NT2/D1 (cell line): ENCODE data around the gene NRTN.

Experiments used
- DNase-seq: peaks from one replicate; pipeline ENCODE4 v3.0.0-alpha.2; 2011; ENCODE audit warnings: low read depth, low spot score
- H3K27me3 ChIP-seq: 2 replicates; pipeline ENCODE4 v1.6.0; 2011; ENCODE audit warnings: mild to moderate bottlenecking; ENCODE audit not compliant: insufficient read length, insufficient read depth
- H3K36me3 ChIP-seq: 2 replicates; pipeline ENCODE4 v1.6.1; 2011; ENCODE audit warnings: mild to moderate bottlenecking, low read length, mixed read lengths; ENCODE audit not compliant: insufficient read depth, insufficient read length
- H3K4me1 ChIP-seq: 2 replicates; pipeline ENCODE4 v1.5.1; 2011; ENCODE audit not compliant: insufficient read depth, insufficient read length
- H3K4me3 ChIP-seq: 2 replicates; pipeline ENCODE4 v1.5.1; 2011; ENCODE audit warnings: low read depth; ENCODE audit not compliant: insufficient read length
- H3K9ac ChIP-seq: 2 replicates; pipeline ENCODE4 v1.6.0; 2011; ENCODE audit warnings: low read depth; ENCODE audit not compliant: insufficient read length
- H3K9me3 ChIP-seq: 2 replicates; pipeline ENCODE4 v1.5.1; 2011; ENCODE audit warnings: mild to moderate bottlenecking, low read length; ENCODE audit not compliant: insufficient read depth
- SUZ12 ChIP-seq: IDR thresholded peaks from 2 replicates; pipeline ENCODE4 v1.6.1; 2011; ENCODE audit not compliant: insufficient read length, insufficient read depth; ENCODE audit errors: extremely low read depth
- YY1 ChIP-seq: IDR thresholded peaks from 2 replicates; pipeline ENCODE4 v1.6.1; 2011; ENCODE audit not compliant: insufficient read length, insufficient read depth
- ZNF274 ChIP-seq: IDR thresholded peaks from 2 replicates; pipeline ENCODE4 v1.6.1; 2011; ENCODE audit warnings: mild to moderate bottlenecking, low read depth, low read length

Gene NRTN

GRCh38 chr19:5801796-5802619 lies 2.9 kb upstream of the NRTN start:
- Histone ChIP-seq H3K27me3 (peaks cover 14% of the 10 kb centered on the region), H3K4me3 (no peak overlapping the region), H3K9ac (no peak overlapping the region), H3K36me3 (no peaks in the 10 kb centered on the region), H3K4me1 (peaks cover 26% of the 10 kb centered on the region), H3K9me3 (no peaks in the 10 kb centered on the region)
- no peak for DNase-seq
- TF ChIP-seq ZNF274 (no peak), YY1 (no peak), SUZ12 (no peak)

GRCh38 chr19:5803441-5803751 lies 1.5 kb upstream of the NRTN start:
- Histone ChIP-seq H3K36me3 (no peaks in the 10 kb centered on the region), H3K4me3 (peak overlapping the region; percentile 41), H3K9ac (peak overlapping the region; percentile 80), H3K27me3 (peaks cover 15% of the 10 kb centered on the region), H3K4me1 (peaks cover 26% of the 10 kb centered on the region), H3K9me3 (no peaks in the 10 kb centered on the region)
- TF ChIP-seq SUZ12 (no peak), YY1 (no peak), ZNF274 (no peak)
- DNase-seq = no peak

GRCh38 chr19:5803752-5804515 lies 933 bp upstream of the NRTN start:
- TF ChIP-seq SUZ12 = no peak
- TF ChIP-seq YY1 = no peak
- no peak for TF ChIP-seq ZNF274
- Histone ChIP-seq H3K36me3 (no peaks in the 10 kb centered on the region), H3K4me3 (peak overlapping the region; percentile 41), H3K9ac (peak overlapping the region; percentile 80), H3K9me3 (no peaks in the 10 kb centered on the region), H3K27me3 (peaks cover 15% of the 10 kb centered on the region), H3K4me1 (peaks cover 26% of the 10 kb centered on the region)
- peak; percentile 95 for DNase-seq

GRCh38 chr19:5805462-5806132 lies 730 bp downstream of the NRTN start:
- H3K4me3 ChIP-seq = peak overlapping the region; percentile 53
- H3K27me3 ChIP-seq = peaks cover 15% of the 10 kb centered on the region
- TF ChIP-seq SUZ12 (no peak), YY1 (no peak)
- no peaks in the 10 kb centered on the region for H3K36me3 ChIP-seq
- H3K9me3 ChIP-seq = no peaks in the 10 kb centered on the region
- peak; percentile 72 for DNase-seq
- H3K9ac ChIP-seq = peak overlapping the region; percentile 85
- H3K4me1 ChIP-seq = peaks cover 22% of the 10 kb centered on the region

- Histone ChIP-seq H3K4me1 (peaks cover 22% of the 10 kb centered on the region), H3K9ac (peak overlapping the region; percentile 81)
- TF ChIP-seq YY1 (no peak), ZNF274 (no peak), SUZ12 (no peak)
These were observed 1.2 kb downstream of the NRTN start for GRCh38 chr19:5806133-5806489.

GRCh38 chr19:5806905-5807304 lies 2.0 kb downstream of the NRTN start:
- TF ChIP-seq ZNF274 (no peak), SUZ12 (no peak), YY1 (no peak)
- Histone ChIP-seq H3K4me1 (peaks cover 20% of the 10 kb centered on the region), H3K27me3 (peaks cover 15% of the 10 kb centered on the region), H3K9me3 (no peaks in the 10 kb centered on the region), H3K36me3 (no peaks in the 10 kb centered on the region), H3K4me3 (no peak overlapping the region), H3K9ac (peak overlapping the region; percentile 47)
- DNase-seq = no peak

More at GRCh38 chr19:5806133-5806489, 1.2 kb downstream of the NRTN start:
- Histone ChIP-seq H3K36me3 (no peaks in the 10 kb centered on the region), H3K9me3 (no peaks in the 10 kb centered on the region), H3K27me3 (peaks cover 15% of the 10 kb centered on the region), H3K4me3 (peak overlapping the region; percentile 53)
- DNase-seq = no peak

- DNase-seq = no peak
- TF ChIP-seq SUZ12 (no peak), ZNF274 (no peak), YY1 (no peak)
- Histone ChIP-seq H3K9ac (no peak overlapping the region), H3K9me3 (no peaks in the 10 kb centered on the region), H3K4me1 (peaks cover 24% of the 10 kb centered on the region), H3K4me3 (no peak overlapping the region), H3K27me3 (peaks cover 13% of the 10 kb centered on the region), H3K36me3 (no peaks in the 10 kb centered on the region)
These were observed 3.4 kb downstream of the NRTN start for GRCh38 chr19:5808120-5808816.
